Cardiac muscle cell (in vitro differentiated cells and primary cell): ENCODE measurements around the gene PDE1A. TPM values are rescaled to one million over a fixed set of nuclear protein-coding genes. Genes with fewer than 3 reads are reported as not detected.

Experiments used
- DNase-seq, 2 donors: peaks; one replicate each; pipeline versions ENCODE4 v3.0.0 to v3.0.0-alpha.2; 2010 to 2017; ENCODE audit warnings: low read depth in 1 of 2, low spot score in 1 of 2
- H3K27ac ChIP-seq: fragments of 200-600 bp; sonication (generic); 2 replicates; pipeline ENCODE4 v1.5.1; 2016
- H3K27me3 ChIP-seq: fragments of 200-600 bp; sonication (generic); 2 replicates; pipeline ENCODE4 v1.6.0; 2016; ENCODE audit warnings: control low read depth
- H3K36me3 ChIP-seq: fragments of 200-600 bp; sonication (generic); 2 replicates; pipeline ENCODE4 v1.5.1; 2016; ENCODE audit warnings: control low read depth
- H3K4me1 ChIP-seq: fragments of 200-600 bp; sonication (generic); 2 replicates; pipeline ENCODE4 v1.8.1; 2017; ENCODE audit warnings: low read depth, mild to moderate bottlenecking, mixed run types
- H3K4me3 ChIP-seq: fragments of 200-600 bp; sonication (generic); 2 replicates; pipeline ENCODE4 v1.5.1; 2016; ENCODE audit warnings: mild to moderate bottlenecking
- H3K9me3 ChIP-seq: fragments of 200-600 bp; sonication (generic); 2 replicates; pipeline ENCODE4 v1.5.1; 2017; ENCODE audit warnings: low read depth, mild to moderate bottlenecking, control low read depth
- polyA plus RNA-seq: library from polyadenylated mRNA; unstranded; fragments of >200 nt; fragmentation: Nextera tagmentation; extraction: Ambion mirVana; gene quantifications from 2 replicates; pipeline ENCODE4 v1.2.1, GENCODE V29; 2016
- total RNA-seq: library from RNA; depleted of rRNA; stranded (reverse); fragments of >200 nt; gene quantifications from 2 replicates; pipeline ENCODE4 v1.2.3, GENCODE V29; 2016
- TF ChIP-seq, protein P1 (sequence below): IDR thresholded peaks from 2 replicates; pipeline ENCODE4 v1.5.1; 2012; ENCODE audit warnings: low read depth, mild to moderate bottlenecking, low read length

PDE1A gene
- total and polyA plus RNA-seq, 2 experiments from 2014 or later, result 0.06 to 0.60 TPM

- TF ChIP-seq, protein P1, sequence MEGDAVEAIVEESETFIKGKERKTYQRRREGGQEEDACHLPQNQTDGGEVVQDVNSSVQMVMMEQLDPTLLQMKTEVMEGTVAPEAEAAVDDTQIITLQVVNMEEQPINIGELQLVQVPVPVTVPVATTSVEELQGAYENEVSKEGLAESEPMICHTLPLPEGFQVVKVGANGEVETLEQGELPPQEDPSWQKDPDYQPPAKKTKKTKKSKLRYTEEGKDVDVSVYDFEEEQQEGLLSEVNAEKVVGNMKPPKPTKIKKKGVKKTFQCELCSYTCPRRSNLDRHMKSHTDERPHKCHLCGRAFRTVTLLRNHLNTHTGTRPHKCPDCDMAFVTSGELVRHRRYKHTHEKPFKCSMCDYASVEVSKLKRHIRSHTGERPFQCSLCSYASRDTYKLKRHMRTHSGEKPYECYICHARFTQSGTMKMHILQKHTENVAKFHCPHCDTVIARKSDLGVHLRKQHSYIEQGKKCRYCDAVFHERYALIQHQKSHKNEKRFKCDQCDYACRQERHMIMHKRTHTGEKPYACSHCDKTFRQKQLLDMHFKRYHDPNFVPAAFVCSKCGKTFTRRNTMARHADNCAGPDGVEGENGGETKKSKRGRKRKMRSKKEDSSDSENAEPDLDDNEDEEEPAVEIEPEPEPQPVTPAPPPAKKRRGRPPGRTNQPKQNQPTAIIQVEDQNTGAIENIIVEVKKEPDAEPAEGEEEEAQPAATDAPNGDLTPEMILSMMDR, result no peak
- Histone ChIP-seq H3K36me3 (no peaks in the 10 kb centered on the region), H3K9me3 (no peaks in the 10 kb centered on the region), H3K4me3 (no peak overlapping the region), H3K27me3 (no peaks in the 10 kb centered on the region), H3K27ac (no peak overlapping the region), H3K4me1 (peaks cover 8% of the 10 kb centered on the region)
- no peak for DNase-seq
Observed at GRCh38 chr2:182220998-182221397, 205.8 kb downstream of the PDE1A start.

GRCh38 chr2:182220335-182220734 lies 206.5 kb downstream of the PDE1A start:
- peaks cover 8% of the 10 kb centered on the region for H3K4me1 ChIP-seq
- no peaks in the 10 kb centered on the region for H3K27me3 ChIP-seq
- H3K4me3 ChIP-seq, result no peak overlapping the region
- H3K9me3 ChIP-seq, result no peaks in the 10 kb centered on the region
- H3K36me3 ChIP-seq, result no peaks in the 10 kb centered on the region
- TF ChIP-seq, protein P1, result no peak
- no peak for DNase-seq
- no peak overlapping the region for H3K27ac ChIP-seq

GRCh38 chr2:182210669-182211068 lies 216.2 kb downstream of the PDE1A start:
- TF ChIP-seq, protein P1, result no peak
- Histone ChIP-seq H3K4me1 (no peaks in the 10 kb centered on the region), H3K27ac (no peak overlapping the region), H3K4me3 (no peak overlapping the region), H3K9me3 (no peaks in the 10 kb centered on the region), H3K27me3 (no peaks in the 10 kb centered on the region), H3K36me3 (no peaks in the 10 kb centered on the region)
- DNase-seq, result no peak

GRCh38 chr2:182208421-182208820 lies 218.4 kb downstream of the PDE1A start:
- Histone ChIP-seq H3K9me3 (no peaks in the 10 kb centered on the region), H3K4me1 (no peaks in the 10 kb centered on the region), H3K27me3 (no peaks in the 10 kb centered on the region), H3K27ac (no peak overlapping the region), H3K36me3 (no peaks in the 10 kb centered on the region), H3K4me3 (no peak overlapping the region)
- TF ChIP-seq, protein P1, result no peak
- DNase-seq, result no peak

GRCh38 chr2:182207049-182207746 lies 219.6 kb downstream of the PDE1A start:
- no peaks in the 10 kb centered on the region for H3K36me3 ChIP-seq
- H3K4me3 ChIP-seq, result no peak overlapping the region
- no peak overlapping the region for H3K27ac ChIP-seq
- H3K27me3 ChIP-seq, result no peaks in the 10 kb centered on the region
- no peaks in the 10 kb centered on the region for H3K9me3 ChIP-seq
- TF ChIP-seq, protein P1, result no peak
- DNase-seq, result no peak
- H3K4me1 ChIP-seq, result no peaks in the 10 kb centered on the region
